NCI-H187 (cell line): ENCODE data around the gene MT1F.

Source experiments
- DNase-seq, 2 experiments: peaks; one replicate each; lab custom pipeline; 2025; lab: John Stamatoyannopoulos, UW

MT1F gene

DNA sequence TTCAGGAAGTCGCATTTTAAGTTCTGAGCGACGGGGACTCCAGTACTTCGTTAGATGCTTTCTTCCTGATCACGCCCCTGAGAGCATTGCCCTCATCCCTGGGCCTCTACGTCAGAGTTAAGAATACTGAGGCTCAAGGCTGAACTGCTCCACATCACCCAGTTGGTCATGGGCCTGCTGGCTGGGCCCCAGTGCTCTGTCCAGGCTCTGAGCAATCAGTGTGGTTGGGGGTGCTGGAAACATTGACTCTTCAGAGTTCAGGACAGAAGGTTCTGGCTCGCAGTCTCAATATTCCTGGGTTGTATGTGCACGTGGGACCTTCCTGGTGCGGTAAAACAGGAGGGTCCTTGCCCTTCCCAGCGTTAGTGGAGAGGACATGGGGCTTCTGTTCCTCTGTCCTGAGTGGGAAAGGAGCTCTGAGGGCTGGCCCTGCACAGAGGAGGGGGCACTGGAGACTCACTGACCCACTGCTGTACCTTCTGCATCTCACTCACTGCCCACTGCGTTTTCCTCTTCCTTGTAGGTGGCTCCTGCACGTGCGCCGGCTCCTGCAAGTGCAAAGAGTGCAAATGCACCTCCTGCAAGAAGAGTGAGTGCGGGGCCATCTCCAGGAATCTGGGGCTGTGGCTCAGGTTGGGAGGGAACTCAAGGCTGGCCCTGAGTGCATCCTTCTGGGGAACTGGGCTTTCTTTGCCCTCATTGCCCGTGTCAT lies 31.7 kb upstream of the MT1F start:
- DNase-seq = no peak

DNA sequence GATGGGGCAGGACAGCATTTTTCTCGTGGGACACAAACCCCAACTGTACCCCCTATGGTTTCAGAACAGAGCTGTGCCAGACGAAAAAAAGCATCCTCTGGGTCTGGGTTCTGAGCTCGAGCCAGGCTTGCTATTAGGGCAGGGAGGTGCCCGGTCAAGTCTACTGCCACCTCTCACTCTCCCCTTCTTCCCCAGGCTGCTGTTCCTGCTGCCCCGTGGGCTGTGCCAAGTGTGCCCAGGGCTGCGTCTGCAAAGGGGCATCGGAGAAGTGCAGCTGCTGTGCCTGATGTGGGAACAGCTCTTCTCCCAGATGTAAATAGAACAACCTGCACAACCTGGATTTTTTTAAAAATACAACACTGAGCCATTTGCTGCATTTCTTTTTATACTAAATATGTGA lies 31.1 kb upstream of the MT1F start:
- DNase-seq = no peak

DNA sequence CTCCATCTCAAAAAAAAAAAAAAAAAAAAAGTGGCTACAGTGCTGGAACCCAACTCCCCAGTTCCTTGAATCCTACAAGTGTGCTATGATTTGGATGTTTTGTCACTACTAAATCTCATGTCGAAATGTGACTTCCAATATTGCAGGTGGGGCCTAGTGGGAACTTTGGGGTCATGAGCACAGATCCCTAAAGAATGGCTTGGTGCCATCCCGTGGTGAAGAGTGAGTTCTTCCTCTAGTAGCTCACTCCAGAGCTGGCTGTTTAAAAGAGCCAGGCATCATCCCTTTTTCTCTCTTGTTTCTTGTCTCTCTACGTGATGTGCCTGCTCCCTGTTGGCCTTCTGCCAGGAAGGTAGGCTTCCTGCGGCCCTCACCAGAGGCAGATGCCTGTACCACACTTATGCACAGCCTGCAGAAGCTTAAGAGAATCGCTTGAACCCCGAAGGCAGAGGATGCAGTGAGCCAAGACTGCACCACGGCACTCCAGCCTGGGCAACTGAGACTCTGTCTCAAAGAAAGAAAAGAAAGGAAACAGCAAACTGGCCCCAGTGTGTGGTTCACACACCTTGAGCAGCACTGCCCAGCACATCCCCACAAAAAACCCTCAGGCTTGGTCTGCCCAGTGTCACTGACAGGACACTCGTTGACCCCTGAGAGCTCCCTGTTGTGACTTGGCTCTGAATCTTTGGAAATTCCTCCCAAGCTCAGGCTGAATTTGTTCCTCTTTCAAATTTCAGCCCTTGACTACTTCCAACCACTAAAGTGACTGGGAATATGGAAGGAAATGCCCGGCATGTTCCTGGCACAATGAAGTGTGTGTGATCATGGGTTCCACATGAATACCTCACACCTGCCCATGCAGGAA lies 29.0 kb upstream of the MT1F start:
- no peak for DNase-seq

DNA sequence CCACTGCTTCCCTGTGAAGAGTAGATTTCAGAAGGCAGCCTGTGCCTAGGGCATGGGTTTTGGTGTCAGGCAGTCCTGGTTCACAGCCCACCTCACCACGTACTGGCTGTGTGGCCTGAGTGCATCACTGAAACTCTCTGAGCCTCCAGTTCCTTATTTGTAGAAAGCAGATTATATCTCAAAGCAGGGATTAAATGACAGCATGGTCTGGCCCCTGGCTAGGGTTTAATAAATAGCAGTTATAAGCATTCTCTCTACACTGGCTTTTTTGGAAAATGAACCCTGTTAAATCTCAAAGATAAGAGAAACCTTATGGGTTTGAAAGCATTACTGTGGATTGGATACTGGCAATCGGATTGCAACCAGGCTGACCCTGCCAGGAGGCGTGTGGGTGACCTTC lies 28.2 kb upstream of the MT1F start:
- no peak for DNase-seq

DNA sequence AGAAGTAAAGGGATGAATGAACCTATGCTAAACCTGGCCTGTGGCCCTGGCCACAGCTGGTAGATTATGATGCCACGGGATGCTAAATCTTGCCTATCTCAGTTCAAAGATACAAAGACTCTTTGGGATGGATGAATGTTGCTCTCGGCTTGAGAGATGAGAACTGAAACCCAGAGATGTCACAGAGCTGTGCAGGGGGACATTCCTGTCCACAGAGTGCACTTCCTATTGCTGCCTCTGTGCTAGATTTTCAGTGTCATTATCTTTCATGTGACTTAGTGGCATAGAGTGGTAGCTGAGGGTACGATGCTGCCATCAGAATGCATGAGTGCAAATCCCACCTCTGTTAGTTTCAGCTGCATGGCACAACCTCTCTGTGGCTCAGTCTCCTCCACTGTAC lies 27.6 kb upstream of the MT1F start:
- no peak for DNase-seq

DNA sequence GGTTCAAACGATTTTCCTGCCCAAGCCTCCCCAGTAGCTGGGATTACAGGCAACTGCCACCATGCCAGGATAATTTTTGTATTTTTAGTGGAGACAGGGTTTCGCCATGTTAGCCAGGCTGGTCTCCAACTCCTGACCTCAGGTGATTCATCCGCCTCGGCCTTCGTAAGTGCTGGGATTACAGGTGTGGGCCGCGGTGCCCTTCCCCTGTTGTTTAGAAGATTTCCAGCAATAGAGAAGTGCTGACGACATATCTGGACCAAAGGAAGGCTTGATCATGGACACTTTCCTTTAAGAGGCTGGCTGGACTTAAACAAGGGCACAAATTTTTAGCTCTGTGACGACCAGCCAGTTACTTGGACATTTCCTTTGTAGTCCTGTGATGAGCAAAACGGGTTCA lies 26.6 kb upstream of the MT1F start:
- no peak for DNase-seq

DNA sequence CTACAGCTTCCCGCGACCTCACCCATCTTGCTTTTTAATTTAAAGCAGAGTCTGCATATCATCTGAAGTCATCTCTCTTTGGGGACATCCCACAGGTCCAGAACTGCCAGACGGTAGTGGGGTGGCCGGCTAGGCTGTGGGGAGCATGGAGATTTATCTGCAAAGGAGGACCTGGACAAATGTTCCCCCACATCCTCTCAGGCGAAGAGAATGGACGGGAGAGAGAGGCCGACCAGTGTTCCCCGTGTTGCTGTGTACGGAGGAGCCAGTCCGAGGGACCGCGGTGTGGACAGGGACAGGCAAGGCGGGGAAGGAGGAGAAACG lies 26.0 kb upstream of the MT1F start:
- DNase-seq = no peak

DNA sequence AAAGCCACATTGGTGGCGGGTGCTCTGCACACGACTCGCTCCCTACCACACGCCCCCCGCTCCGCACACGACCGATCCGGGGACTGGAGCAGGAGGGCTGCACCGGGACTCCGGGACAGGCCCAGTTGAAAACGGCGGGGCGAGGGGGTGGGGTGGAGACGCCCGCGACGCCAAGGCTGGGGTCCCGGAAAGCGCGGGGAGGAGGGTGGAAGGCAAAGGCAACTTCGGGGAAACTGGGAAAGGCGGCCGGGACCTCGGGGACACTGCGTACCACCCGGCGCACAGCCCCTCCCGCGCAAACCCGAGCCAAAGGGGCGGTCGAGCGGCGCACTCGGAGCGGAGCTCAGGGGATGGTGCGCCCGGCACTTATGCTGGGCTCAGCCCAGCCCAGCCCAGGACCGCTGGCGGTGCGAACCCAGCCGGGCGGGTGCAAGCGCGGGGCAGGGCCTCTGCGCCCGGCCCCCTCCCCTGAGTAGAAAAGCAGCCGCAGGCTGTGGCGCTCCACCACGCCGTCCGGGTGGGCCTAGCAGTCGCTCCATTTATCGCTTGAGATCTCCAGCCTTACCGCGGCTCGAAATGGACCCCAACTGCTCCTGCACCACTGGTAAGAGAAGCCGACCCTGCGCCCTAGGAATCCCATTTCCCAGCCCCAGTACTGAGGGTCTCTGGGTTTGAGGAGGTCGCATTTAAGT lies 25.5 kb upstream of the MT1F start, which contains the start of gene MT1M:
MT1M (plus strand) TSS at position 504 of the 692 bp plus-strand sequence; CDS start at position 577, 73 bp downstream.
- DNase-seq = no peak

DNA sequence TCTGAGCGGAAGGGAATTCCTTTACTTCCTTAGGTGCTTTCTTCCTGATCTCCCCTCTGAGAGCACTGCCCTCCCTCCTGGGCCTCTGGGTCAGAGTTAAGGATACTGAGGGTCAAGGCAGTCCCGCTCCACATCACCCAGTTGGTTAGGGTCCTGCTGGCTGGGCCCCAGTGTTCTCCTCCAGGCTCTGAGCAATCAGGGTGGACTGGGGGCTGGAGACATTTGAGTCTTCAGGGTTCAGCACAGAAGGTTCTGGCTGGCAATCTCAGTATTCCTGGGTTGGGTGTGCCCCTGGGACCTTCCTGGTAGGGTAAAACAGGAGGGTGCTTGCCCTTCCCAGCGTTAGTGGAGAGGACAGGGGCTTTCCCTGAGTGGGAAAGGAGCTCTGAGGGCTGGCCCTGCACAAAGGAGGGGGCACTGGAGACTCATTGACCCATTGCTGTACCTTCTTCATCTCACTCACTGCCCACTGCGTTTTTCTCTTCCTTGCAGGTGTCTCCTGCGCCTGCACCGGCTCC lies 24.9 kb upstream of the MT1F start:
- DNase-seq = no peak

DNA sequence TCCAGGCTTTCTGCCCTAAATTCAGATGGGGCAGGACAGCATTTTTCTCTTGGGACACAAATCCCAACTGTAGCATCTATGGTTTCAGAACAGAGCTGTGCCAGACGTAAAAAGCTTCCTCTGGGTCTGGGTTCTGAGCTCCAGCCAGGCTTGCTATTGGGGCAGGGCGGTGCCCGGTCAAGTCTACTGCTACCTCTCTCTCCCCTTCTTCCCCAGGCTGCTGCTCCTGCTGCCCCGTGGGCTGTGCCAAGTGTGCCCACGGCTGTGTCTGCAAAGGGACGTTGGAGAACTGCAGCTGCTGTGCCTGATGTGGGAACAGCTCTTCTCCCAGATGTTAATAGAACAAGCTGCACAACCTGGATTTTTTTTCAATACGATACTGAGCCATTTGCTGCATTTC lies 24.2 kb upstream of the MT1F start:
- no peak for DNase-seq

DNA sequence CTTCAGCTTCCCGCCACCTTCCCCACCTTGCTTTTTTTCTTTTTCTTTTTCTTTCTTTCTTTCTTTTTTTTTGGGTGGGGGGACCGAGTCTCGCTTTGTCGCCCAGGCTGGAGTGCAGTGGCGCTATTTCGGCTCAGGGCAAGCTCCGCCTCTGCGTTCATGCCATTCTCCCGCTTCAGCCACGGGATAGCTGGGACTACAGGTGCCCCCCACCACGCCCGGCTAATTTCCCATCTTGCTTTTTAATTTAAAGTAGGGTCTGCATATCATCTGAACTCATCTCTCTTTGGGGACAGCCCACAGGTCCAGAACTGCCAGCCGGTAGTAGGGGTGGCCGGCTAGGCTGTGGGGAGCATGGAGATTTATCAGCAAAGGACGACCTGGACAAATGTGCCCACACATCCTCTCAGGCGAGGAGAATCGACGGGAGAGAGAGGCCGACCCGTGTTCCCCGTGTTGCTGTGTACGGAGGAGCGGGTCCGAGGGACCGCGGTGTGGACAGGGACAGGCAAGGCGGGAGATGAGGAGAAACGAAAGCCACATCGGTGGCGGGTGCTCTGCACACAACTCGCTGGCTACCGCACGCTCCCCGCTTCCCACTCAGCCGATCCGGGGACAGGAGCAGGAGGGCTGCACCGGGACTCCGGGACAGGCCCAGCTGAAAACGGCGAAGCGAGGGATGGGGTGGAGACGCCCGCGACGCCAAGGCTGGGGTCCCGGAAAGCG lies 22.9 kb upstream of the MT1F start:
- no peak for DNase-seq

DNA sequence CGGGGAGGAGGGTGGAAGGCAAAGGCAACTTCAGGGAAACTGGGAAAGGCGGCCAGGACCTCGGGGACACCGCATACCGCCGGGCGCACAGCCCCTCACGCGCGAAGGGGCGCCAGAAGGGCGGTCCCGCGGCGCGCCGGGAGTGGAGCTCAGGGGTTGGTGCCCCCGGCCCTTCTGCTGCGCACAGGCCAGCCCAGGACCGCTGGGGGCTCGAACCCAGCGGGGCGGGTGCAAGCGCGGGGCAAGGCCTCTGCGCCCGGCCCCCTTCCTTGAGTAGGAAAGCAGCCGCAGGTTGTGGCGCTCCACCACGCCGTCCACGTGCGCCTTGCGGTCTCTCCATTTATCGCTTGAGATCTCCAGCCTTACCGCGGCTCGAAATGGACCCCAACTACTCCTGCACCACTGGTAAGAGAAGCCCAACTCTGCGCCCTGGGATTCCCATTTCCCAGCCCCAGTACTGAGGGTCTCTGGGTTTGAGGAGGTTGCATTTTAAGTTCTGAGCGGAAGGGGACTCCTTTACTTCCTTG lies 22.3 kb upstream of the MT1F start:
- DNase-seq = no peak

DNA sequence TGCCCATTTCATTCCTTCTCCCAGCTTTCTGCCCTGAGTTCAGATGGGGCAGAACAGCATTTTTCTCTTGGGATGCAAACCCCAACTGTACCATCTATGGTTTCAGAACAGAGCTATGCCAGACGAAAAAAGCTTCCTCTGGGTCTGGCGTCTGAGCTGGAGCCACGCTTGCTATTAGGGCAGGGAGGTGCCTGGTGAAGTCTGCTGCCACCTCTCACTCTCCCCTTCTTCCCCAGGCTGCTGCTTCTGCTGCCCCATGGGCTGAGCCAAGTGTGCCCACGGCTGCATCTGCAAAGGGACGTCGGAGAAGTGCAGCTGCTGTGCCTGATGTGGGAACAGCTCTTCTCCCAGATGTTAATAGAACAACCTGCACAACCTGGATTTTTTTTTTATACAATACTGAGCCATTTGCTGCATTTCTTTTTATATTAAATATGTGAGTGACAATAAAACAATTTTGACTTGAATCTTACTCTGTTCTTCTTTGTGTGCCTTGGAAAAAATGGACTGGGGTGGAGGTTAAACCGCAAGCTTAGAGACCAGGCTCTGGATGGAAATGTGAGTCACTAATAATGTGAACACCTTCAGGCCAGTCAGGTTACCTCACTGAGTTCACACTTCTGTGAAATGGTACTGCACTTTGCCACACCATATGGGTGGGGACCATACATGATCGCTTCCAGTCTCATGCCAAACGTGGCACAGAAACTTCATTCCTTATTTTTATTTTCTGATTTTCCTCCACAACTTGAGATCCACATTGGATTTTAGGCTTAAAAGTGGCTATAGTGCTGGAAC lies 20.9 kb upstream of the MT1F start:
- no peak for DNase-seq

DNA sequence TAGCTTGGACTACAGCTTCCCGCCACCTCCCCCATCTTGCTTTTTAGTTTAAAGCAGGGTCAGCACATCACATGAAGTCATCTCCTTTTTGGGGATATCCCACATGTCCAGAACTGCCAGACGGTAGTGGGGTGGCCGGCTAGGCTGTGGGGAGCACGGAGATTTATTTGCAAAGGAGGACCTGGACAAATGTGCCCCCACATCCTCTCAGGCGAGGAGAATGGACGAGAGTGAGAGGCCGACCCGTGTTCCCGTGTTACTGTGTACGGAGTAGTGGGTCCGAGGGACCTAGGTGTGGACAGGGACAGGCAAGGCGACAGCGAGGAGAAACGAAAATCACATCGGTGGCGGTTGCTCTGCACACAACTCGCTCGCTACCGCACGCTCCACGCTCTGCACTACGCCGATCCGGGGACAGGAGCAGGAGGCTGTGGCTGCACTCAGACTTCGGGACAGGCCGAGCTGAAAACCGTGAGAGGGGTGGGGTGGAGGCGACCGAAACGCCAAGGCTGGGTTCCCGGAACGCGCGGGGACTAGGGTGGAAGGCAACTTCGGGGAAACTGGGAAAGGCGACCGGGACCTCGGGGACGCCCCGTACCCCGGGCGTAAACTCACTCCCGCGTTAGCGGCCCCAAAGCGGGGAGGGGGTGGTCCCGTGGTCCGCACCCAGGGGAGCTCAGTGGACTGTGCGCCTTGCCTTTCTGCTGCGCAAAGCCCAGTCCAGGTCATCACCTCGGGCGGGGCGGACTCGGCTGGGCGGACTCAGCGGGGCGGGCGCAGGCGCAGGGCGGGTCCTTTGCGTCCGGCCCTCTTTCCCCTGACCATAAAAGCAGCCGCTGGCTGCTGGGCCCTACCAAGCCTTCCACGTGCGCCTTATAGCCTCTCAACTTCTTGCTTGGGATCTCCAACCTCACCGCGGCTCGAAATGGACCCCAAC lies 19.7 kb upstream of the MT1F start, which contains the start of gene MT1A:
MT1A (plus strand) TSS at position 853 of the 937 bp plus-strand sequence; CDS start at position 926, 73 bp downstream.
- DNase-seq = no peak

DNA sequence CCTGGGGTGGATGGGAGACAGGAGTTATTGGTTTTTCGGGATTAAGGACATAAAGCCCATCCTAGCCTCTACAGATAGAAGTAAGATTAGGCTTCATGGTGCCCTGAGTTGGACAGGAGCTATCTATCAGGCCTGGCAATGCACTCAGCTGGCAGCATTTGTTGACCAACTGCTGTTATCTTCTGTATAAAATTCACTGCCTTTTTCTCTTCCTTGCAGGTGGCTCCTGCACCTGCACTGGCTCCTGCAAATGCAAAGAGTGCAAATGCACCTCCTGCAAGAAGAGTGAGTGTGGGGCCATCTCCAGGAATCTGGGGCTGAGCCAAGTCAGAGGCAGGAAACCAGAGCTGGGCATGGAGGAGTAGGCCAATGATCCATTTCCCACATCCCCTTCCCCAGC lies 18.7 kb upstream of the MT1F start:
- no peak for DNase-seq

DNA sequence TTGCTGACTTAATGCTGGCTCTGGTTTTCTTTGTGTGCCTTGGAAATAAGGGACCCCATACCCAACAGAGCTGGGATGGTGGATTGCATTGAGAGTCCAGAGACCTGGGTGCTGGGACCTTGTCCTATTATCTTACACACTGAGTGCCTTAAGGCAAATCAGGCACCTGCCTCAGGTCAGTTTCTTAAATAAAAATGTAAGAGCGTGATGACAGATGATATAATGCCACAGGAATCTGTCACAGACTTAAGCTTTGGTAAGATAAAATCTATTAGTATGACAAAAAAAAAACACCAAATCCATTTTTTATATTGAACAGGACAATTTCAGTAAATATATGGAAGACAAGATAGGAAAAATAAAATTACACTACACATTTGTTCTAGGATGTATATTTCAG lies 17.7 kb upstream of the MT1F start:
- no peak for DNase-seq

DNA sequence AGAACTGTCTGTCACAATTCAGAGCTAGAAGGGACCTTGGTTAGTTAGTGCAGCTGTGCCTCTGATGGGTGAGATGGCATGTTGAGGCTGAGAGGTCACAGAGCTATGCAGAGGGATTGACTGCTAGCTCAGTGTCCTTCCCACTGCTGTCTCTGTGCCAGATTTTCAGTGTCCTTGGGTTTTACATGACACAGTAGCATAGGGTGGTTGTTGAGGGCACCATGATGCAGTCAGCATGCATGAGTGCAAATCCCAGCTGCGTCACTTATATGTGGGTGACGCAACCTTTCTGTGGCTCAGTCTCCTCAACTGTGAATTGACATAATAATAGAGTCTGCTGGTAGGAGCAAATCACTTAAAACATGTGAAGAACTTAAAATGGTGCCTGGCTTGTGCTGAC lies 16.6 kb upstream of the MT1F start:
- DNase-seq = no peak

DNA sequence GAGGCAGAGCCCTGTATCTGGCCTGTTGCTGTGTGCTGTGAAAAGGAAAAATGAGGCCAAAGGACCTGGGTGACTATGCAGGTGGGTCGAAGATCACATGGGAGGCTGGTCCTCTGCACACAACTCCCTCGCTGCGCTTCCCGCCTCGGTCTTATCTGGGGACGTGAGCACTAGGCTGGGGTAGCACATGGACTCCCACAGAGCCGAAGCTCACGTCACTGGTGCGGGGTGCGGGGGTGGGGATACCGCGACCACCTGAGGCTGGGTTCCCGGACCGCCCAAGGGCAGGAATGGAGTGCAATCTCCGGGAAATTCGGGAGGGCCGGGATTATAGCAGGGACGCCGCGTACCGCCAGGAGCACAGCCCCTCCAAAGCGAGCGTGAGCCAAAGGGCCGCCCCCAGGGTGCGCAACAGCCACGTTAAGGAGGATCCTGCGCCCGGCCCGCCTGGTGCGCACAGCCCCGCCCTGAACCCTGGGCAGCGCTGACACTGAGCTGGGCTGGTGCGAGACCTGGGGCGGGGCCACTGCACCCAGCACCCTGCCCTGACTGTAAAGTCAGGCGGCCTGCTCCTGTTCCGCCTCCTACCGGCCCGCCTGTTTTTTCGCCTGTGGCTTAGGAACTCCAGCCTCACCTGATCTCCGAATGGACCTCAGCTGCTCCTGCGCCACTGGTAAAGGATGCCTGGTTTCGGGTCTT lies 14.5 kb upstream of the MT1F start:
- no peak for DNase-seq

DNA sequence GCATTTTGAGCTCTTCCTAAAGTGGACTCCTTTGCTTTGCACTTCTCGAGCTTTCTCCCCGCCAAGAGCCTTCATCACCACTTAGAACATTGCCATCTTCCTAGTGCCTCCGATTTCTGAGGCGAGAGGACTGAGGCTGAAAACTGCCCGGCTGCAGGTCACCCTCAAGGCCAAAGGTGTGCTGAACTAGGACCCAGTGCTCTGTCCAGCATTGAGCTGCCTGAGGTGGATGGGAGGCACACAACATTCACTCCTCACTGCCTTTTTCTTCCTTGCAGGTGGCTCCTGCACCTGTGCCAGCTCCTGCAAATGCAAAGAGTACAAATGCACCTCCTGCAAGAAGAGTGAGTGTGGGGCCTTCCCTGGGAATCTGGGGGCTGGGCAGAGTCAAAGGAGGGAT lies 13.9 kb upstream of the MT1F start:
- DNase-seq = no peak
